CD14-positive monocyte (primary cell): ENCODE data around the gene C2CD4D. TPM values are rescaled to one million over a fixed set of nuclear protein-coding genes. Genes with fewer than 3 reads are reported as not detected.

Experiments
- DNase-seq, 3 donors: peaks; one replicate each; pipeline ENCODE4 v3.0.0-alpha.2; 2011 to 2022
- H2AFZ ChIP-seq: 2 replicates; pipeline ENCODE4 v1.6.0; 2012; ENCODE audit warnings: mild to moderate bottlenecking, low read depth, low read length, inconsistent platforms; ENCODE audit not compliant: insufficient read depth, poor library complexity, severe bottlenecking
- H3K27ac ChIP-seq, 2 donors: 1 replicate in 1 of 2; 2 replicates in 1 of 2; pipeline ENCODE4 v1.5.1; 2012 to 2013; ENCODE audit warnings: low read length in 2 of 2, control low read depth in 1 of 2, inconsistent platforms in 1 of 2, low read depth in 1 of 2, mild to moderate bottlenecking in 1 of 2
- H3K27me3 ChIP-seq, 2 donors: one replicate each; pipeline versions ENCODE4 v1.6.0 to v1.6.1; 2011 to 2013; ENCODE audit warnings: low read length in 2 of 2; ENCODE audit not compliant: control insufficient read depth in 2 of 2, insufficient read depth in 2 of 2
- H3K36me3 ChIP-seq, 2 donors: replicated peaks in 1 of 2; 1 replicate in 1 of 2; 2 replicates in 1 of 2; pipeline versions ENCODE4 v1.5.1 to v1.6.1; 2012 to 2013; ENCODE audit warnings: low read length in 2 of 2, control low read depth in 1 of 2, inconsistent platforms in 1 of 2, mild to moderate bottlenecking in 1 of 2; ENCODE audit not compliant: insufficient read depth in 2 of 2, control insufficient read depth in 1 of 2
- H3K4me1 ChIP-seq, 2 donors: 1 replicate in 1 of 2; 2 replicates in 1 of 2; pipeline versions ENCODE4 v1.5.1 to v1.6.1; 2012 to 2013; ENCODE audit warnings: low read length in 2 of 2, control low read depth in 1 of 2, inconsistent platforms in 1 of 2, mild to moderate bottlenecking in 1 of 2, moderate library complexity in 1 of 2; ENCODE audit not compliant: insufficient read depth in 2 of 2, control insufficient read depth in 1 of 2
- H3K4me2 ChIP-seq: replicated peaks from 2 replicates; pipeline ENCODE3; 2012; ENCODE audit warnings: low read length, moderate library complexity, mild to moderate bottlenecking; ENCODE audit not compliant: poor library complexity, severe bottlenecking; ENCODE audit errors: extremely low read depth
- H3K4me3 ChIP-seq, 3 experiments: fragments of 200-600 bp in 1 of 3; sonication (generic) in 1 of 3; replicated peaks in 1 of 3; 1 replicate in 2 of 3; 2 replicates in 1 of 3; pipeline ENCODE4 v1.5.1; 2011 to 2013; ENCODE audit warnings: low read length in 3 of 3, mild to moderate bottlenecking in 3 of 3, control low read depth in 2 of 3, low read depth in 2 of 3, inconsistent platforms in 1 of 3, moderate library complexity in 1 of 3
- H3K79me2 ChIP-seq: 2 replicates; pipeline ENCODE4 v1.6.0; 2012; ENCODE audit warnings: mild to moderate bottlenecking, control low read depth, inconsistent platforms, low read length, moderate library complexity; ENCODE audit not compliant: insufficient read depth
- H3K9ac ChIP-seq: 2 replicates; pipeline ENCODE4 v1.6.0; 2017; ENCODE audit warnings: low read length, mild to moderate bottlenecking; ENCODE audit not compliant: insufficient read depth, poor library complexity, severe bottlenecking
- H3K9me3 ChIP-seq, 2 donors: replicated peaks in 1 of 2; 1 replicate in 1 of 2; 2 replicates in 1 of 2; pipeline versions ENCODE4 v1.5.1 to v1.6.1; 2012 to 2013; ENCODE audit warnings: low read length in 2 of 2, control low read depth in 1 of 2; ENCODE audit not compliant: control insufficient read depth in 1 of 2, insufficient read depth in 1 of 2
- H4K20me1 ChIP-seq: 2 replicates; pipeline ENCODE4 v1.6.0; 2012; ENCODE audit warnings: mild to moderate bottlenecking, low read length, control low read depth, moderate library complexity; ENCODE audit not compliant: insufficient read depth
- H3K27ac Mint-ChIP-seq, 7 donors: one replicate each; pipeline ENCODE4 v1.8.0; 2020; ENCODE audit warnings: mild to moderate bottlenecking in 7 of 7, mixed read lengths in 7 of 7, moderate library complexity in 6 of 7, inconsistent platforms in 2 of 7
- H3K27me3 Mint-ChIP-seq, 3 donors: one replicate each; pipeline ENCODE4 v1.8.0; 2021 to 2022; ENCODE audit warnings: low read depth in 3 of 3, mild to moderate bottlenecking in 3 of 3, mixed read lengths in 3 of 3, moderate library complexity in 3 of 3, inconsistent platforms in 1 of 3
- H3K36me3 Mint-ChIP-seq, 2 donors: one replicate each; pipeline ENCODE4 v1.8.0; 2020; ENCODE audit warnings: mixed read lengths in 2 of 2, inconsistent platforms in 1 of 2, mild to moderate bottlenecking in 1 of 2
- H3K4me1 Mint-ChIP-seq: one replicate; pipeline ENCODE4 v1.8.0; 2020; ENCODE audit warnings: mild to moderate bottlenecking, mixed read lengths
- H3K4me3 Mint-ChIP-seq, 2 donors: one replicate each; pipeline ENCODE4 v1.8.0; 2020; ENCODE audit warnings: mild to moderate bottlenecking in 2 of 2, mixed read lengths in 2 of 2, moderate library complexity in 1 of 2
- H3K9me3 Mint-ChIP-seq, 7 donors: one replicate each; pipeline ENCODE4 v1.8.0; 2020 to 2022; ENCODE audit warnings: mixed read lengths in 7 of 7, mild to moderate bottlenecking in 6 of 7, moderate library complexity in 6 of 7, inconsistent platforms in 2 of 7
- CTCF ChIP-seq: fragments of 200-600 bp; IDR thresholded peaks from one replicate; pipeline ENCODE4 v1.8.0; 2022; ENCODE audit warnings: antibody characterized with exemption, mild to moderate bottlenecking
- WGBS: methylation state at CpG from one replicate; pipeline ENCODE4 v1.1.5; 2013; ENCODE audit warnings: missing lambda C conversion rate; ENCODE audit not compliant: insufficient coverage; 5-methylcytosine and 5-hydroxymethylcytosine counted together
- intact Hi-C, 2 donors: fragments of 100-400 bp; cut with micrococcal nuclease; formaldehyde crosslinking; loops; one replicate each; pipeline versions ENCODE4 v1.15.0 to v1.15.1; 2023
- polyA plus RNA-seq, 3 donors: library from polyadenylated mRNA; depleted of rRNA in 1 of 3; unstranded in 2 of 3; stranded (reverse) in 1 of 3; fragments of 300-500 nt in 2 of 3; fragments of >200 nt in 1 of 3; fragmentation: Illumina TruSeq in 2 of 3; gene quantifications; 1 replicate in 2 of 3; 2 replicates in 1 of 3; pipeline ENCODE4 v1.2.3, GENCODE V29; 2012 to 2021

C2CD4D gene
- polyA plus RNA-seq, 3 donors: not detected

GRCh38 chr1:151801310-151801820 lies 38.3 kb downstream of the C2CD4D start:
- Histone ChIP-seq H3K9me3 (no peaks in the 10 kb centered on the region), H3K4me2 (no peak overlapping the region), H3K4me1 (no peaks in the 10 kb centered on the region), H3K79me2 (no peaks in the 10 kb centered on the region), H3K36me3 (no peaks in the 10 kb centered on the region), H3K27me3 (peaks cover 5 to 16% of the 10 kb centered on the region in 2 donors), H3K4me3 (no peak overlapping the region), H3K9ac (no peak overlapping the region), H4K20me1 (no peaks in the 10 kb centered on the region), H3K27ac (no peak overlapping the region), H2AFZ (no peak overlapping the region)
- 97% methylated on average over 12 of the region's 12 CpGs for WGBS
- Mint-ChIP-seq H3K27ac (no peak overlapping the region), H3K4me1 (peaks cover 2% of the 10 kb centered on the region), H3K27me3 (peaks cover 24 to 32% (median 27%) of the 10 kb centered on the region in 3 donors), H3K4me3 (no peak overlapping the region), H3K36me3 (no peaks in the 10 kb centered on the region), H3K9me3 (no peaks in the 10 kb centered on the region)
- intact Hi-C loops: no loop called here
- TF ChIP-seq CTCF: no peak
- DNase-seq: no peak

- Mint-ChIP-seq H3K4me3 (peak overlapping the region in 1 of 2 donors; percentile 28), H3K4me1 (peaks cover 2% of the 10 kb centered on the region), H3K27ac (no peak overlapping the region), H3K9me3 (no peaks in the 10 kb centered on the region), H3K36me3 (no peaks in the 10 kb centered on the region), H3K27me3 (peaks cover 24 to 32% (median 27%) of the 10 kb centered on the region in 3 donors)
- no peak overlapping the region for H2AFZ ChIP-seq
- H3K9ac ChIP-seq: no peak overlapping the region
- no peak overlapping the region for H3K4me3 ChIP-seq
- H3K4me1 ChIP-seq: no peaks in the 10 kb centered on the region
- no peak for TF ChIP-seq CTCF
- intact Hi-C loops: no loop called here
- H3K36me3 ChIP-seq: no peaks in the 10 kb centered on the region
- DNase-seq: no peak
- H3K27me3 ChIP-seq: peaks cover 5 to 16% of the 10 kb centered on the region in 2 donors
- H3K27ac ChIP-seq: no peak overlapping the region
- WGBS: 75% methylated on average over 2 of the region's 8 CpGs
- no peaks in the 10 kb centered on the region for H4K20me1 ChIP-seq
- no peaks in the 10 kb centered on the region for H3K79me2 ChIP-seq
- no peak overlapping the region for H3K4me2 ChIP-seq
- H3K9me3 ChIP-seq: no peaks in the 10 kb centered on the region
Measured at GRCh38 chr1:151800830-151801229, 38.8 kb downstream of the C2CD4D start.
